Activated T-helper 1 cell treated with Interleukin-2 at 50 U/mL for 16 hours (primary cell): ENCODE measurements around the gene TBR1.

Experiments used
- DNase-seq: peaks from one replicate; pipeline ENCODE4 v3.0.0-alpha.2; 2020; ENCODE audit warnings: low read depth

TBR1 gene

GRCh38 chr2:161427664-161428587 lies 11.8 kb downstream of the TBR1 start:
- DNase-seq, result no peak

GRCh38 chr2:161430386-161430785 lies 14.3 kb downstream of the TBR1 start:
- no peak for DNase-seq

- DNase-seq, result no peak
Measured at GRCh38 chr2:161432107-161432506, 16.0 kb downstream of the TBR1 start.

- DNase-seq, result no peak
Measured at GRCh38 chr2:161434118-161434517, 18.0 kb downstream of the TBR1 start.

- DNase-seq, result no peak
Measured at GRCh38 chr2:161436411-161436810, 20.3 kb downstream of the TBR1 start.

GRCh38 chr2:161438598-161438997 lies 22.5 kb downstream of the TBR1 start:
- DNase-seq, result no peak

- DNase-seq, result no peak
Measured at GRCh38 chr2:161445097-161445496, 29.0 kb downstream of the TBR1 start.

- no peak for DNase-seq
Measured at GRCh38 chr2:161448431-161448830, 32.3 kb downstream of the TBR1 start.

- no peak for DNase-seq
Measured at GRCh38 chr2:161471631-161472030, 55.5 kb downstream of the TBR1 start.

- no peak for DNase-seq
Measured at GRCh38 chr2:161474920-161475319, 58.8 kb downstream of the TBR1 start.
